Brain microvascular endothelial cell (primary cell): ENCODE data around the gene MSH3.
A peak's percentile ranks its signal among the peaks of the same experiment; 100 is the strongest.

ENCODE experiments used
- DNase-seq: peaks from one replicate; pipeline ENCODE4 v3.0.0-alpha.2; 2020
- H3K27ac ChIP-seq: fragments of 250-450 bp; sonication (Bioruptor Pico); 2 replicates; pipeline ENCODE4 v1.5.1; 2020; ENCODE audit warnings: mild to moderate bottlenecking, moderate library complexity
- H3K27me3 ChIP-seq: fragments of 250-450 bp; sonication (Bioruptor Pico); replicated peaks from 2 replicates; pipeline ENCODE4 v1.5.1; 2020; ENCODE audit warnings: mild to moderate bottlenecking
- H3K36me3 ChIP-seq: fragments of 250-450 bp; sonication (Bioruptor Pico); replicated peaks from 2 replicates; pipeline ENCODE4 v1.5.1; 2020; ENCODE audit warnings: mild to moderate bottlenecking
- H3K4me3 ChIP-seq: 2 replicates; pipeline ENCODE4 v1.5.1; 2011; ENCODE audit warnings: low read depth, mild to moderate bottlenecking, control low read depth, low read length, moderate library complexity
- CTCF ChIP-seq: IDR thresholded peaks from 2 replicates; pipeline ENCODE4 v1.5.1; 2011; ENCODE audit warnings: low read depth, mild to moderate bottlenecking, moderate library complexity, low read length, control low read depth, inconsistent platforms; ENCODE audit errors: missing control alignments
- in situ Hi-C: cut with HindIII; loops from 2 replicates; pipeline ENCODE4 v1.10.0; 2017; ENCODE audit warnings: low sequenced_read_pairs, low pct_ligation_motif_present

Gene MSH3

GRCh38 chr5:80852331-80853245 lies 198.1 kb downstream of the MSH3 start:
- H3K36me3 ChIP-seq: no peaks in the 10 kb centered on the region
- DNase-seq: no peak
- H3K4me3 ChIP-seq: no peak overlapping the region
- no peak for TF ChIP-seq CTCF
- in situ Hi-C loops: no loop called here
- H3K27me3 ChIP-seq: no peaks in the 10 kb centered on the region
- no peak overlapping the region for H3K27ac ChIP-seq

- no peaks in the 10 kb centered on the region for H3K27me3 ChIP-seq
- H3K36me3 ChIP-seq: no peaks in the 10 kb centered on the region
- in situ Hi-C loops: no loop called here
- DNase-seq: no peak
- H3K4me3 ChIP-seq: no peak overlapping the region
- no peak for TF ChIP-seq CTCF
- H3K27ac ChIP-seq: no peak overlapping the region
Measured at GRCh38 chr5:80853413-80853812, 199.0 kb downstream of the MSH3 start.

DNA sequence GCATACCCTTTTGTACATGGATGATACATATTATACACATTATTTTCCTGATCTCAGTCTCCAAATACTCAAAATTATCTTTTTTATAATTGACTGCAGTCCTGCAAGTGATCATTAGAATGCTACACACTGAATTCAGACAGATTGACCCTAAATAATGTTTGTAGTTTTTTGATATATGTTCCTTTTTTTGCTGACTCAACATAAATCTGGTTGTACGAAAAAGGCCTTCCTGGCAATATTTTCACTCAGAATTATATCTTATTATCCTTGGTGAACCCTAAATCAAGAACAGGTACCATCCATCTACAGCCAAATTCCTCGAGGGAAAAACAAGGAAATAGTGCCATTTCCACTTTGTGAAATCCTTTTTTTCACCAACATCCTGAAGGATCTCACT lies 200.1 kb downstream of the MSH3 start:
- H3K36me3 ChIP-seq: no peaks in the 10 kb centered on the region
- in situ Hi-C loops: no loop called here

GRCh38 chr5:80860924-80861613 lies 206.6 kb downstream of the MSH3 start:
- no peak overlapping the region for H3K4me3 ChIP-seq
- in situ Hi-C loops: no loop called here
- H3K27ac ChIP-seq: no peak overlapping the region
- DNase-seq: peak; percentile 54
- no peak for TF ChIP-seq CTCF
- no peaks in the 10 kb centered on the region for H3K27me3 ChIP-seq
- H3K36me3 ChIP-seq: no peaks in the 10 kb centered on the region

More for the DNA sequence above, 200.1 kb downstream of the MSH3 start:
- TF ChIP-seq CTCF: no peak
- DNase-seq: no peak
- H3K27me3 ChIP-seq: no peaks in the 10 kb centered on the region
- H3K27ac ChIP-seq: no peak overlapping the region
- H3K4me3 ChIP-seq: no peak overlapping the region

- H3K27ac ChIP-seq: no peak overlapping the region
- no peak overlapping the region for H3K4me3 ChIP-seq
- TF ChIP-seq CTCF: no peak
- in situ Hi-C loops: no loop called here
- no peak for DNase-seq
- no peaks in the 10 kb centered on the region for H3K36me3 ChIP-seq
- no peaks in the 10 kb centered on the region for H3K27me3 ChIP-seq
Measured at GRCh38 chr5:80863708-80864107, 209.3 kb downstream of the MSH3 start.
